H1 (cell line): ENCODE measurements around the gene SPAG4.

Source experiments
- EGR1 ChIP-seq: IDR thresholded peaks from 2 replicates; pipeline ENCODE4 v1.6.1; 2011; ENCODE audit warnings: low read depth, low read length, borderline replicate concordance
- HDAC2 ChIP-seq, 2 experiments: fragments of 300-600 bp in 1 of 2; sonication (generic) in 1 of 2; IDR thresholded peaks; 2 replicates each; pipeline ENCODE4 v1.6.1; 2011 to 2012; ENCODE audit warnings: low read depth in 2 of 2, low read length in 2 of 2, mild to moderate bottlenecking in 2 of 2, moderate library complexity in 2 of 2, borderline replicate concordance in 1 of 2, inconsistent platforms in 1 of 2
- SP1 ChIP-seq: IDR thresholded peaks from 2 replicates; pipeline ENCODE4 v1.6.1; 2011; ENCODE audit warnings: low read depth, low read length

DNA sequence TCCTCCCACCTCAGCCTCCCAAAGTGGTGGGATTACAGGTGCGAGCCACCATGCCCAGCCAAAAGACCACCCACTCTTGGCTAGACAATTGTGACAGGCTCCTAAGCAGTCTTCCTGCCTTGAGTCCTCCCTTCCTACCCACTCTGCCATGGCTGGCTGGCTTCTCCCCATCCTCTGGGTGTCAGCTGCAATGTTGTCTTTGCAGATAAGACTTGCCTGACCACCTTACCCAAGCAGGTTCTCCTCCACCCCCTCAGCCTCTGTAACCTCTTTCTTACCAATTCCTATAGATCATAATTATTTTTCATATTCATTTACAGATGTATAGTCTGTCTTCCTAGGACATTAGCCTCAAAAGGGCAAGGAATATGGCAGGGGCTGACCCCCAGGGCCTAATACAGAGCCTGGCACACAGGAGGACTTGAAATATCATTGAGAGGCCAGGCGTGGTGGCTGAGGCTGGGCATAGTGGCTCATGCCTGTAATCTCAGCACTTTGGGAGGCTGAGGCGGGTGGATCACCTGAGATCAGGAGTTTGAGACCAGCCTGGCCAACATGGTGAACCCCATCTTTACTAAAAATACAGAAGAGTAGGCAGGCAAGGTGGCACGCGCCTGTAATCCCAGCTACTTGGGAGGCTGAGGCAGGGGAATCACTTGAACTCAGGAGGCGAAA is 28.7 kb upstream of the SPAG4 start:
- TF ChIP-seq HDAC2 (IDR thresholded peaks at IDR 0.05; ENCODE audit: borderline replicate concordance in 1 of 2, low read depth in 2 of 2, low read length in 2 of 2) (no peak), SP1 (no peak), EGR1 (no peak)
